HL-60 (cell line): ENCODE measurements around the gene GFI1B.

Experiments used
- POLR2AphosphoS5 ChIP-seq: IDR thresholded peaks from 2 replicates; pipeline ENCODE4 v1.6.1; 2012; ENCODE audit warnings: low read depth
- REST ChIP-seq: IDR thresholded peaks from 2 replicates; pipeline ENCODE4 v1.6.1; 2012; ENCODE audit warnings: low read depth; ENCODE audit not compliant: insufficient replicate concordance
- SPI1 ChIP-seq: IDR thresholded peaks from 2 replicates; pipeline ENCODE4 v1.6.1; 2012; ENCODE audit warnings: low read depth, mild to moderate bottlenecking, borderline replicate concordance
- TF ChIP-seq, protein P1 (sequence below): IDR thresholded peaks from one replicate; pipeline ENCODE4 v1.5.1; 2011; ENCODE audit warnings: low read length, control low read depth, inconsistent platforms; ENCODE audit not compliant: insufficient read depth

GRCh38 chr9:132969783-132970182, 8.7 kb upstream of the GFI1B start:
- TF ChIP-seq, protein P1, sequence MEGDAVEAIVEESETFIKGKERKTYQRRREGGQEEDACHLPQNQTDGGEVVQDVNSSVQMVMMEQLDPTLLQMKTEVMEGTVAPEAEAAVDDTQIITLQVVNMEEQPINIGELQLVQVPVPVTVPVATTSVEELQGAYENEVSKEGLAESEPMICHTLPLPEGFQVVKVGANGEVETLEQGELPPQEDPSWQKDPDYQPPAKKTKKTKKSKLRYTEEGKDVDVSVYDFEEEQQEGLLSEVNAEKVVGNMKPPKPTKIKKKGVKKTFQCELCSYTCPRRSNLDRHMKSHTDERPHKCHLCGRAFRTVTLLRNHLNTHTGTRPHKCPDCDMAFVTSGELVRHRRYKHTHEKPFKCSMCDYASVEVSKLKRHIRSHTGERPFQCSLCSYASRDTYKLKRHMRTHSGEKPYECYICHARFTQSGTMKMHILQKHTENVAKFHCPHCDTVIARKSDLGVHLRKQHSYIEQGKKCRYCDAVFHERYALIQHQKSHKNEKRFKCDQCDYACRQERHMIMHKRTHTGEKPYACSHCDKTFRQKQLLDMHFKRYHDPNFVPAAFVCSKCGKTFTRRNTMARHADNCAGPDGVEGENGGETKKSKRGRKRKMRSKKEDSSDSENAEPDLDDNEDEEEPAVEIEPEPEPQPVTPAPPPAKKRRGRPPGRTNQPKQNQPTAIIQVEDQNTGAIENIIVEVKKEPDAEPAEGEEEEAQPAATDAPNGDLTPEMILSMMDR = no peak
- TF ChIP-seq REST (no peak), POLR2AphosphoS5 (no peak), SPI1 (no peak)
